Parathyroid adenoma (tissue), 2 donors: ENCODE measurements around the gene STXBP5.

Experiments
- H2AFZ ChIP-seq: fragments of 300-600 bp; sonication (generic); one replicate; pipeline ENCODE4 v1.7.0; 2017; ENCODE audit warnings: antibody characterized with exemption, mild to moderate bottlenecking
- H3K27ac ChIP-seq: fragments of 300-600 bp; sonication (generic); one replicate; pipeline ENCODE4 v1.7.0; 2017
- H3K27me3 ChIP-seq: fragments of 300-600 bp; sonication (generic); one replicate; pipeline ENCODE4 v1.7.0; 2017; ENCODE audit warnings: low read length; ENCODE audit not compliant: control insufficient read depth, insufficient read depth
- H3K36me3 ChIP-seq: fragments of 300-600 bp; sonication (generic); one replicate; pipeline ENCODE4 v1.7.0; 2017; ENCODE audit warnings: low read length; ENCODE audit not compliant: control insufficient read depth, insufficient read depth
- H3K4me1 ChIP-seq: fragments of 300-600 bp; sonication (generic); one replicate; pipeline ENCODE4 v1.7.0; 2017; ENCODE audit warnings: control low read depth
- H3K4me2 ChIP-seq: fragments of 300-600 bp; sonication (generic); one replicate; pipeline ENCODE4 v1.7.0; 2017; ENCODE audit warnings: low read length
- H3K4me3 ChIP-seq: fragments of 300-600 bp; sonication (generic); one replicate; pipeline ENCODE4 v1.7.0; 2017; ENCODE audit warnings: low read depth, low read length
- H3K79me2 ChIP-seq: fragments of 300-600 bp; sonication (generic); one replicate; pipeline ENCODE4 v1.7.0; 2017; ENCODE audit warnings: control low read depth
- H3K9ac ChIP-seq: fragments of 300-600 bp; sonication (generic); one replicate; pipeline ENCODE4 v1.7.0; 2017; ENCODE audit warnings: mild to moderate bottlenecking
- H3K9me3 ChIP-seq: fragments of 300-600 bp; sonication (generic); one replicate; pipeline ENCODE4 v1.7.0; 2017; ENCODE audit warnings: low read length; ENCODE audit not compliant: control insufficient read depth
- CTCF ChIP-seq: fragments of 300-600 bp; sonication (generic); IDR thresholded peaks from one replicate; pipeline ENCODE4 v1.7.0; 2017; ENCODE audit warnings: antibody characterized with exemption, mild to moderate bottlenecking
- donor health status: primary hyperparathyroidism.

The STXBP5 gene

GRCh38 chr6:147238164-147238563, 33.9 kb downstream of the STXBP5 start:
- Histone ChIP-seq H3K4me1 (peaks cover 13% of the 10 kb centered on the region), H3K4me3 (no peak overlapping the region), H3K9me3 (no peaks in the 10 kb centered on the region), H3K27me3 (no peaks in the 10 kb centered on the region), H3K36me3 (no peaks in the 10 kb centered on the region), H3K79me2 (peaks cover 32% of the 10 kb centered on the region), H3K9ac (no peak overlapping the region), H2AFZ (no peak overlapping the region), H3K27ac (no peak overlapping the region), H3K4me2 (no peak overlapping the region)
- no peak for TF ChIP-seq CTCF

- Histone ChIP-seq H2AFZ (no peak overlapping the region), H3K27me3 (no peaks in the 10 kb centered on the region), H3K27ac (no peak overlapping the region), H3K9me3 (no peaks in the 10 kb centered on the region), H3K4me2 (no peak overlapping the region), H3K79me2 (peaks cover 30% of the 10 kb centered on the region), H3K36me3 (no peaks in the 10 kb centered on the region), H3K4me3 (no peak overlapping the region), H3K4me1 (peaks cover 14% of the 10 kb centered on the region), H3K9ac (no peak overlapping the region)
- no peak for TF ChIP-seq CTCF
These were observed 34.7 kb downstream of the STXBP5 start for GRCh38 chr6:147238906-147239305.

GRCh38 chr6:147244832-147245231, 40.6 kb downstream of the STXBP5 start:
- H3K4me1 ChIP-seq, result peaks cover 18% of the 10 kb centered on the region
- no peaks in the 10 kb centered on the region for H3K36me3 ChIP-seq
- H3K9ac ChIP-seq, result no peak overlapping the region

GRCh38 chr6:147245693-147246092, 41.5 kb downstream of the STXBP5 start:
- Histone ChIP-seq H3K9me3 (no peaks in the 10 kb centered on the region), H3K27ac (peak overlapping the region; percentile 13), H2AFZ (no peak overlapping the region), H3K79me2 (peaks cover 44% of the 10 kb centered on the region), H3K27me3 (no peaks in the 10 kb centered on the region), H3K4me1 (peaks cover 18% of the 10 kb centered on the region), H3K36me3 (no peaks in the 10 kb centered on the region), H3K4me3 (no peak overlapping the region), H3K9ac (no peak overlapping the region), H3K4me2 (peak overlapping the region; percentile 7)
- no peak for TF ChIP-seq CTCF

More at GRCh38 chr6:147244832-147245231, 40.6 kb downstream of the STXBP5 start:
- no peak overlapping the region for H2AFZ ChIP-seq
- H3K27ac ChIP-seq, result no peak overlapping the region
- no peaks in the 10 kb centered on the region for H3K9me3 ChIP-seq
- no peaks in the 10 kb centered on the region for H3K27me3 ChIP-seq
- TF ChIP-seq CTCF, result no peak
- H3K4me2 ChIP-seq, result no peak overlapping the region
- peaks cover 42% of the 10 kb centered on the region for H3K79me2 ChIP-seq
- no peak overlapping the region for H3K4me3 ChIP-seq

- Histone ChIP-seq H3K27ac (no peak overlapping the region), H3K9ac (no peak overlapping the region), H3K27me3 (no peaks in the 10 kb centered on the region), H2AFZ (no peak overlapping the region), H3K4me3 (no peak overlapping the region), H3K4me2 (no peak overlapping the region), H3K36me3 (no peaks in the 10 kb centered on the region), H3K9me3 (no peaks in the 10 kb centered on the region), H3K4me1 (peaks cover 18% of the 10 kb centered on the region), H3K79me2 (peaks cover 50% of the 10 kb centered on the region)
- no peak for TF ChIP-seq CTCF
These were observed 42.8 kb downstream of the STXBP5 start for GRCh38 chr6:147246853-147247635.
